K562 (cell line): ENCODE measurements around the gene CUEDC2. TPM values are rescaled to one million over a fixed set of nuclear protein-coding genes. Genes with fewer than 3 reads are reported as not detected.

Experiments
- ARNT ChIP-seq, 2 experiments: fragments of 450-650 bp; IDR thresholded peaks; 2 replicates each; pipeline ENCODE4 v1.6.1; 2016; ENCODE audit warnings: mild to moderate bottlenecking in 1 of 2
- JUND ChIP-seq, 2 experiments: IDR thresholded peaks; 2 replicates in 1 of 2; 3 replicates in 1 of 2; pipeline ENCODE4 v1.6.1; 2011; ENCODE audit warnings: borderline replicate concordance in 2 of 2, low read depth in 2 of 2, low read length in 2 of 2, improper control_type of control experiment in 1 of 2, missing biosample characterization in 1 of 2, missing genetic modification characterization in 1 of 2, missing genetic modification reagents in 1 of 2
- KHSRP ChIP-seq: fragments of 450-650 bp; IDR thresholded peaks from 2 replicates; pipeline ENCODE4 v1.6.1; 2017
- MCM7 ChIP-seq, 2 experiments: fragments of 450-650 bp; IDR thresholded peaks; 2 replicates each; pipeline ENCODE4 v1.6.1; 2016 to 2018
- RHOXF2B ChIP-seq: fragments of 250-450 bp; sonication (Bioruptor Pico); conservative IDR thresholded peaks from 2 replicates; pipeline ENCODE4 v1.5.1; 2021
- TBL1XR1 ChIP-seq, 2 experiments: IDR thresholded peaks; 2 replicates each; pipeline ENCODE4 v1.6.1; 2012; ENCODE audit warnings: improper control_type of control experiment in 2 of 2, low read length in 2 of 2, mild to moderate bottlenecking in 1 of 2
- ZNF445 ChIP-seq: fragments of 250-450 bp; sonication (Bioruptor Pico); IDR thresholded peaks from 2 replicates; pipeline ENCODE4 v1.4.0; 2020; ENCODE audit warnings: low read depth, mild to moderate bottlenecking, moderate library complexity
- polyA plus RNA-seq, 8 experiments: library from polyadenylated mRNA; depleted of rRNA in 4 of 8; stranded (reverse) in 5 of 8; unstranded in 3 of 8; fragments of >200 nt; fragmentation: Nextera tagmentation in 2 of 8; fragmentation: Illumina TruSeq in 1 of 8; extraction: Ambion mirVana in 2 of 8; extraction: Trizol in 1 of 8; gene quantifications; 2 replicates each; pipeline versions ENCODE4 v1.2.1 to v1.2.3, GENCODE V29; 2011 to 2014; ENCODE audit warnings: inconsistent platforms in 1 of 8, missing spikeins in 1 of 8
- total RNA-seq, 7 experiments: library from RNA; depleted of rRNA in 6 of 7; stranded (reverse); fragments of >200 nt in 6 of 7; fragmentation: Illumina TruSeq in 2 of 7; extraction: Trizol in 2 of 7; gene quantifications; 2 replicates each; pipeline versions ENCODE4 v1.2.1 to v1.2.3, GENCODE V29; 2011 to 2021; ENCODE audit warnings: low replicate concordance in 1 of 7
- TF ChIP-seq, protein P1 (sequence below): fragments of 250-450 bp; sonication (Bioruptor Pico); IDR thresholded peaks from 2 replicates; pipeline ENCODE4 v1.5.1; 2021; ENCODE audit warnings: mild to moderate bottlenecking
- TF ChIP-seq, protein P2 (sequence below), 2 experiments: fragments of 450-650 bp in 1 of 2; sonication (generic) in 1 of 2; formaldehyde crosslinking; conservative IDR thresholded peaks; 2 replicates each; pipeline versions ENCODE4 v1.4.0 to v1.8.1; 2020 to 2022; ENCODE audit warnings: mild to moderate bottlenecking in 1 of 2, missing genetic modification reagents in 1 of 2
- TF ChIP-seq, protein P3 (sequence below): fragments of 450-650 bp; IDR thresholded peaks from 2 replicates; pipeline ENCODE4 v1.6.1; 2016; ENCODE audit warnings: borderline replicate concordance
- TF ChIP-seq, protein P4 (sequence below), 2 experiments: fragments of 450-650 bp in 1 of 2; IDR thresholded peaks; 2 replicates each; pipeline ENCODE4 v1.6.1; 2011 to 2017; ENCODE audit warnings: low read depth in 2 of 2, antibody characterized with exemption in 1 of 2, borderline replicate concordance in 1 of 2, low read length in 1 of 2, mild to moderate bottlenecking in 1 of 2, mixed read lengths in 1 of 2; ENCODE audit not compliant: control insufficient read depth in 1 of 2
- TF ChIP-seq, protein P5 (sequence below): fragments of 450-650 bp; IDR thresholded peaks from 2 replicates; pipeline ENCODE4 v1.6.1; 2017; ENCODE audit warnings: antibody characterized with exemption
- TF ChIP-seq, protein P6 (sequence below): fragments of 250-450 bp; sonication (Bioruptor Pico); IDR thresholded peaks from 2 replicates; pipeline ENCODE4 v1.5.0; 2020; ENCODE audit warnings: mild to moderate bottlenecking
- TF ChIP-seq, protein P7 (sequence below): sonication (generic); formaldehyde crosslinking; IDR thresholded peaks from 2 replicates; pipeline ENCODE4 v1.8.0; 2022; ENCODE audit warnings: mild to moderate bottlenecking, low read depth, missing genetic modification reagents

The CUEDC2 gene
- total and polyA plus RNA-seq, 9 of the 15 experiments (the other 6 are each of a cell fraction or from before 2014, with no cell fraction given), result 8.5 to 48.9 (median 27.4) TPM

DNA sequence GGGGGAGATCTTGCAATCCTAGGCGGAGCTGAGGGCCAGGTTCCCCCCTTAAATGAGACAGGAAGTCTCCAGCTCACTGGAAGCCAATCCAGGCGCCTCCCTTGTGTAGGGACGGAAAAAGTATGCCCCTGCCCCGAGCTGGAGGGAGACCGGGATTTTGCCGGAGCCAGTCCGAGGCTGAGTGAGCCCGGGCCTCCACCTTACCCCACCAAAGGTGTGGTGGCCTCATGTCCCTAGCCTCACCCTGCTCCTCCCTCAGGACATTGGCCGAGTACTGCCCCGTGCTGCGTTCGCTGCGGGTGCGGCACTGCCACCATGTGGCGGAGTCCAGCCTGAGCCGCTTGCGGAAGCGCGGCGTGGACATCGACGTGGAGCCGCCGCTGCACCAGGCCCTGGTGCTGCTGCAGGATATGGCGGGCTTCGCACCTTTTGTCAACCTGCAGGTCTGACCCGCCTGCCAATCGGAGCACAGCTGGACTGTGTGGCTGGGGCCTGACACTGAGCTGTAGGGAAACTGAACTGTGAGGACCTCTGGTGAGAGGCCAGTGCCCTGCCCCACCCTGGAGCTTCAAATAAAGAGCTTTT, 9.7 kb downstream of the CUEDC2 start (continued):
- TF ChIP-seq ZNF445 (CRISPR knock-in tag), result no peak
- TF ChIP-seq, protein P1, sequence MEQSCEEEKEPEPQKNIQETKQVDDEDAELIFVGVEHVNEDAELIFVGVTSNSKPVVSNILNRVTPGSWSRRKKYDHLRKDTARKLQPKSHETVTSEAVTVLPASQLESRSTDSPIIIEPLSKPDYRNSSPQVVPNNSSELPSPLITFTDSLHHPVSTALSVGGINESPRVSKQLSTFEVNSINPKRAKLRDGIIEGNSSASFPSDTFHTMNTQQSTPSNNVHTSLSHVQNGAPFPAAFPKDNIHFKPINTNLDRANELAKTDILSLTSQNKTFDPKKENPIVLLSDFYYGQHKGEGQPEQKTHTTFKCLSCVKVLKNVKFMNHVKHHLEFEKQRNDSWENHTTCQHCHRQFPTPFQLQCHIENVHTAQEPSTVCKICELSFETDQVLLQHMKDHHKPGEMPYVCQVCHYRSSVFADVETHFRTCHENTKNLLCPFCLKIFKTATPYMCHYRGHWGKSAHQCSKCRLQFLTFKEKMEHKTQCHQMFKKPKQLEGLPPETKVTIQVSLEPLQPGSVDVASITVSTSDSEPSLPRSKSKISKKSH (CRISPR knock-in tag), result no peak
- TF ChIP-seq, protein P2, sequence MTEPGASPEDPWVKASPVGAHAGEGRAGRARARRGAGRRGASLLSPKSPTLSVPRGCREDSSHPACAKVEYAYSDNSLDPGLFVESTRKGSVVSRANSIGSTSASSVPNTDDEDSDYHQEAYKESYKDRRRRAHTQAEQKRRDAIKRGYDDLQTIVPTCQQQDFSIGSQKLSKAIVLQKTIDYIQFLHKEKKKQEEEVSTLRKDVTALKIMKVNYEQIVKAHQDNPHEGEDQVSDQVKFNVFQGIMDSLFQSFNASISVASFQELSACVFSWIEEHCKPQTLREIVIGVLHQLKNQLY (CRISPR knock-in tag; conservative IDR thresholded peaks at IDR 0.05), result no peak
- no peak for TF ChIP-seq RHOXF2B (CRISPR knock-in tag)
- TF ChIP-seq, protein P3, sequence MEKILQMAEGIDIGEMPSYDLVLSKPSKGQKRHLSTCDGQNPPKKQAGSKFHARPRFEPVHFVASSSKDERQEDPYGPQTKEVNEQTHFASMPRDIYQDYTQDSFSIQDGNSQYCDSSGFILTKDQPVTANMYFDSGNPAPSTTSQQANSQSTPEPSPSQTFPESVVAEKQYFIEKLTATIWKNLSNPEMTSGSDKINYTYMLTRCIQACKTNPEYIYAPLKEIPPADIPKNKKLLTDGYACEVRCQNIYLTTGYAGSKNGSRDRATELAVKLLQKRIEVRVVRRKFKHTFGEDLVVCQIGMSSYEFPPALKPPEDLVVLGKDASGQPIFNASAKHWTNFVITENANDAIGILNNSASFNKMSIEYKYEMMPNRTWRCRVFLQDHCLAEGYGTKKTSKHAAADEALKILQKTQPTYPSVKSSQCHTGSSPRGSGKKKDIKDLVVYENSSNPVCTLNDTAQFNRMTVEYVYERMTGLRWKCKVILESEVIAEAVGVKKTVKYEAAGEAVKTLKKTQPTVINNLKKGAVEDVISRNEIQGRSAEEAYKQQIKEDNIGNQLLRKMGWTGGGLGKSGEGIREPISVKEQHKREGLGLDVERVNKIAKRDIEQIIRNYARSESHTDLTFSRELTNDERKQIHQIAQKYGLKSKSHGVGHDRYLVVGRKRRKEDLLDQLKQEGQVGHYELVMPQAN, result no peak
- TF ChIP-seq, protein P4, sequence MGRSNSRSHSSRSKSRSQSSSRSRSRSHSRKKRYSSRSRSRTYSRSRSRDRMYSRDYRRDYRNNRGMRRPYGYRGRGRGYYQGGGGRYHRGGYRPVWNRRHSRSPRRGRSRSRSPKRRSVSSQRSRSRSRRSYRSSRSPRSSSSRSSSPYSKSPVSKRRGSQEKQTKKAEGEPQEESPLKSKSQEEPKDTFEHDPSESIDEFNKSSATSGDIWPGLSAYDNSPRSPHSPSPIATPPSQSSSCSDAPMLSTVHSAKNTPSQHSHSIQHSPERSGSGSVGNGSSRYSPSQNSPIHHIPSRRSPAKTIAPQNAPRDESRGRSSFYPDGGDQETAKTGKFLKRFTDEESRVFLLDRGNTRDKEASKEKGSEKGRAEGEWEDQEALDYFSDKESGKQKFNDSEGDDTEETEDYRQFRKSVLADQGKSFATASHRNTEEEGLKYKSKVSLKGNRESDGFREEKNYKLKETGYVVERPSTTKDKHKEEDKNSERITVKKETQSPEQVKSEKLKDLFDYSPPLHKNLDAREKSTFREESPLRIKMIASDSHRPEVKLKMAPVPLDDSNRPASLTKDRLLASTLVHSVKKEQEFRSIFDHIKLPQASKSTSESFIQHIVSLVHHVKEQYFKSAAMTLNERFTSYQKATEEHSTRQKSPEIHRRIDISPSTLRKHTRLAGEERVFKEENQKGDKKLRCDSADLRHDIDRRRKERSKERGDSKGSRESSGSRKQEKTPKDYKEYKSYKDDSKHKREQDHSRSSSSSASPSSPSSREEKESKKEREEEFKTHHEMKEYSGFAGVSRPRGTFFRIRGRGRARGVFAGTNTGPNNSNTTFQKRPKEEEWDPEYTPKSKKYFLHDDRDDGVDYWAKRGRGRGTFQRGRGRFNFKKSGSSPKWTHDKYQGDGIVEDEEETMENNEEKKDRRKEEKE (IDR thresholded peaks at IDR 0.05; ENCODE audit: borderline replicate concordance in 1 of 2, control insufficient read depth in 1 of 2, low read depth in 2 of 2, low read length in 1 of 2), result 0 out of 4 replicates have a peak, but pooled peaks of 1 of the 2 experiments have one; percentile 28
- TF ChIP-seq, protein P5, sequence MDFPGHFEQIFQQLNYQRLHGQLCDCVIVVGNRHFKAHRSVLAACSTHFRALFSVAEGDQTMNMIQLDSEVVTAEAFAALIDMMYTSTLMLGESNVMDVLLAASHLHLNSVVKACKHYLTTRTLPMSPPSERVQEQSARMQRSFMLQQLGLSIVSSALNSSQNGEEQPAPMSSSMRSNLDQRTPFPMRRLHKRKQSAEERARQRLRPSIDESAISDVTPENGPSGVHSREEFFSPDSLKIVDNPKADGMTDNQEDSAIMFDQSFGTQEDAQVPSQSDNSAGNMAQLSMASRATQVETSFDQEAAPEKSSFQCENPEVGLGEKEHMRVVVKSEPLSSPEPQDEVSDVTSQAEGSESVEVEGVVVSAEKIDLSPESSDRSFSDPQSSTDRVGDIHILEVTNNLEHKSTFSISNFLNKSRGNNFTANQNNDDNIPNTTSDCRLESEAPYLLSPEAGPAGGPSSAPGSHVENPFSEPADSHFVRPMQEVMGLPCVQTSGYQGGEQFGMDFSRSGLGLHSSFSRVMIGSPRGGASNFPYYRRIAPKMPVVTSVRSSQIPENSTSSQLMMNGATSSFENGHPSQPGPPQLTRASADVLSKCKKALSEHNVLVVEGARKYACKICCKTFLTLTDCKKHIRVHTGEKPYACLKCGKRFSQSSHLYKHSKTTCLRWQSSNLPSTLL, result no peak
- TF ChIP-seq KHSRP, result no peak
- TF ChIP-seq, protein P6, sequence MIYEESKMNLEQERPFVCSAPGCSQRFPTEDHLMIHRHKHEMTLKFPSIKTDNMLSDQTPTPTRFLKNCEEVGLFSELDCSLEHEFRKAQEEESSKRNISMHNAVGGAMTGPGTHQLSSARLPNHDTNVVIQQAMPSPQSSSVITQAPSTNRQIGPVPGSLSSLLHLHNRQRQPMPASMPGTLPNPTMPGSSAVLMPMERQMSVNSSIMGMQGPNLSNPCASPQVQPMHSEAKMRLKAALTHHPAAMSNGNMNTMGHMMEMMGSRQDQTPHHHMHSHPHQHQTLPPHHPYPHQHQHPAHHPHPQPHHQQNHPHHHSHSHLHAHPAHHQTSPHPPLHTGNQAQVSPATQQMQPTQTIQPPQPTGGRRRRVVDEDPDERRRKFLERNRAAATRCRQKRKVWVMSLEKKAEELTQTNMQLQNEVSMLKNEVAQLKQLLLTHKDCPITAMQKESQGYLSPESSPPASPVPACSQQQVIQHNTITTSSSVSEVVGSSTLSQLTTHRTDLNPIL (CRISPR knock-in tag), result no peak
- no peak for TF ChIP-seq MCM7 (IDR thresholded peaks at IDR 0.05)
- peak; percentile 52; the same call in 1 of the 2 replicates for TF ChIP-seq JUND (IDR thresholded peaks at IDR 0.05; ENCODE audit: borderline replicate concordance, low read depth, low read length)
- TF ChIP-seq JUND (tag; IDR thresholded peaks at IDR 0.05; ENCODE audit: borderline replicate concordance, low read depth, low read length), result peak; percentile 8; the same call in 1 of the 3 replicates
- TF ChIP-seq ARNT (IDR thresholded peaks at IDR 0.05), result no peak
- no peak for TF ChIP-seq TBL1XR1 (IDR thresholded peaks at IDR 0.05; ENCODE audit: low read length in 2 of 2)
- TF ChIP-seq, protein P7, sequence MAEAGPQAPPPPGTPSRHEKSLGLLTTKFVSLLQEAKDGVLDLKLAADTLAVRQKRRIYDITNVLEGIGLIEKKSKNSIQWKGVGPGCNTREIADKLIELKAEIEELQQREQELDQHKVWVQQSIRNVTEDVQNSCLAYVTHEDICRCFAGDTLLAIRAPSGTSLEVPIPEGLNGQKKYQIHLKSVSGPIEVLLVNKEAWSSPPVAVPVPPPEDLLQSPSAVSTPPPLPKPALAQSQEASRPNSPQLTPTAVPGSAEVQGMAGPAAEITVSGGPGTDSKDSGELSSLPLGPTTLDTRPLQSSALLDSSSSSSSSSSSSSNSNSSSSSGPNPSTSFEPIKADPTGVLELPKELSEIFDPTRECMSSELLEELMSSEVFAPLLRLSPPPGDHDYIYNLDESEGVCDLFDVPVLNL, result no peak
